HG02798 (cell line): ENCODE data around the gene LMF1.
A peak's percentile ranks its signal among the peaks of the same experiment; 100 is the strongest.

Experiments used
- ATAC-seq: cut with Tn5 transposase; IDR thresholded peaks from one replicate; pipeline ENCODE4 v1.9.1; 2021; ENCODE audit warnings: mild to moderate bottlenecking; ENCODE audit not compliant: unreplicated experiment, poor library complexity

Gene LMF1

DNA sequence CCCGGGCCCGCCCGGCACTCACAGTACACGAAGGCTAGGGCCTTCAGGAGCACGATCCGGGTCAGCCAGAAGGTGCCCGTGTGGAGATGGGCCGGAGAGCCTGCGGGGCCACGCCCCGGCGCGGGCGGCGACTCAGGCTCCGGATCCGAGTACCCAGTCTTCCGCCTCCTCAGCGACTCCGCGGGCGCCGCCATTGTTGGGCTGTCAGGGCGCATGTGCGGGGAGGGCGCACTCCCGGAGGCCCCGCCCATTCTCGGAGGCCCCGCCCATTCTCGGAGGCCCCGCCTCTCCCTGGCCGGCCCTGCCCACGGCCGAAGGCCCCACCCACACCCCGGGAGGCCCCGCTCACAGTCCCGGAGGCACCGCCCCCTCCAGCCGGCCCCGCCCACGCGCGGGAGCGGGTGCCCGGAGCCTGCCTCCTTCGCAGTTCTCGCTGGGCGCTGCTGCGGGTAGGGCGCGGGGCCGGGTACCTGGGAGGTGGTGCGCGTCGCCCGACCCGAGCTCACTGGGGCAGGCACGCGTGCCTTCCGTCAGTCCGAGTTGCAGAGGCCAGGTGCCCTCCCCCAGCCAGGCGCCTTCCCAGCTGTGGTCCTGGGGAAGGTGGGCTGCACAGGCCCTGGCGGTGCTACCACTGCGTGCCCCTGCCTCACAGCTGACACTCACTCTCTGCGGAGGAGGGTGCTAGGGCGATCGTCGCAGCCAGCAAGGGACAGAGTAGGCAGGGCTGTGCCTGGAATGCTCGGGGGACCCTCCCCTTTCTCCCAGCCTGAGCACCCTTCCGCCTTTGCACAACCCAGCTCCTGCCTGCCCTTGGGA, at the start of gene LMF1:
LMF1 (minus strand) TSS at position 219 of the 816 bp plus-strand sequence; CDS start at position 215, 4 bp downstream.
- peak; percentile 85 for ATAC-seq

DNA sequence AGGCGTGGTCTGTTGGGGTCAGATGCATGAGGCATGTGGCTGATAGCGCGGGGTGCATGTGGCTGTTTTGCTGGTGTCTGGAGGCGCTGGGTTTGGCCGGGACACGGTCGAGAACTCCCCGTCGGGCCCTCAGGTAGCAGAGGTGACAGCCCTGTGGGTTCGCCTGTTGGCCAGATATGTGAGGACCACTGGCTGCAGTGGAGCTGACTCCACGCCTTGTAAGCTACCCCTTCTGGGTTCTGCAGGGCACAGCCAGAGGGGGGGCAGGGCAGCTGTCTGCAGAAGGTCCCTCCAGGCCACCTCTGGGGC, 49.3 kb upstream of the LMF1 start:
- ATAC-seq = no peak

DNA sequence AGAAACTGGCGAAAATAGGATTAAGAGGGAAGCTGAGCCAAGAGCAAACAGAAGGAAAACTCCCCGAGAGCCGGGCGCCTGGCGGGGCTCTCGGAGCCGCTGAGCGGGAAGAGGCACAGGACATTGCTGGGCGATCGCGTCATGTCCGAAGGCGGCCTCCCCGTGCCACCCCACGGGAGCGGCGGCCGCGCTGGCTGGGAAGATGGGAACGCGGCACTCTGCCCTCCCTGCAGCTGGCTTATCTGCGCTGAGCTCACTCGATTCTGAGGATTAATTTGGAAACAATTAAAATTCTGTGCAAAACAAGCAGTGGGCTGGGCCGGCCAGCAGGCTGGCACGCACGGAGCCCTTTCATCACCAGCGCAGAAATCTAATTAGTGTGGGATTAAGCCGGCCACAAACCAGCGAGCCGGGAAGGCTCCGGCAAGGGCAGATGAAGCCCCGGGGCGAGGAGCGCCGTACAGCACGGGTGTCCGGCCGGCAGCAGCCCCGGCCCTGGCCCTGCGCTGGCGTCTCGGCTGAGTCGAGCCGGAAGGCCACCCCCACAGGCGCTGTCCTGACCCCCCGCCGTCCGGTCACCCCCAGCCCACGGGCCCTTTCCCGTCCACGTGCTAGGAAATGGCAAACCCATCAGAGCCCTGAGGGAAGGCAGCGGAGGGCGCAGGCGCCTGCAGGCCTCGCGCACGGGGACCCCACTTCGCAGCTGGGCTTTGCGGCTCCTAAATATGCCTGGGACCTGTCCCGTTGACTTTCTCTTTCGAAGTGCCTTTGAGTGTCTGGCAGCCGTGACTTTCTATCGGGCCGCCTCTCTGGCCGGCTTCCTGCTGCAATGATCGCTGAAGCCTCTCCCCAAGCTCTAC, 48.7 kb upstream of the LMF1 start:
- ATAC-seq = no peak

DNA sequence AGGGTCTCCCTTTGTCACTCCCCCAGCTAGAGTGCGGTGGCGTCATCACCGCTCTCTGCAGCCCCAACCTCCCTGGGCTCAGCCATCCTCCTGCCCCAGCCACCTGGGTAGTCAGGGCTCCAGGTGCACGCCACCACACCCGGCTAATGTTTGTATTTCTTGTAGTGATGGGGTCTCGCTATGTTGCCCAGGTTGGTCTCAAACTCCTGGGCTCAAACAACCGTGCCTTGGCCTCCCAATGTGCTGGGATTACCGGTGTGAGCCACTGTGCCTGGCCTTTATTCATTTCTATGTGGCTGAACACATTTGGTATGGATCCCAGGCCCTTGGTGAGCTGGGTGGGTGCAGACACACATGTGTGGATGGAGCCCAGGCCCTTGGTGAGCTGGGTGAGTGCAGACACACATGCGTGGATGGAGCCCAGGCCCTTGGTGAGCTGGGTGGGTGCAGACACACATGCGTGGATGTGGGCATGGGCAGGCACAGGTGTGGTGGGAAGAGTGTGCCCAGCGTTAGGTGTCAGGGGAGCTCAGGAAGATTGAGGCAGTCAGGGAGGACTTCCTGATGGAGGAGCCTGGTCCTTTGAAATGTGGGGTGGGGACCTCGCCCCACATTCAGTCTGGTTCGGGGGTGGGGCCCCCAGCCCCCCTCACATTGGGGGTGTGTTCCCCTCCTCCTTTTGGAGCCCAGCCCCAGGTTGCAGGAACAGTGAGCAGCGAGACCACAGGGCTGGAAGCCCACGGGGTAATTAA, 47.8 kb upstream of the LMF1 start:
- no peak for ATAC-seq

DNA sequence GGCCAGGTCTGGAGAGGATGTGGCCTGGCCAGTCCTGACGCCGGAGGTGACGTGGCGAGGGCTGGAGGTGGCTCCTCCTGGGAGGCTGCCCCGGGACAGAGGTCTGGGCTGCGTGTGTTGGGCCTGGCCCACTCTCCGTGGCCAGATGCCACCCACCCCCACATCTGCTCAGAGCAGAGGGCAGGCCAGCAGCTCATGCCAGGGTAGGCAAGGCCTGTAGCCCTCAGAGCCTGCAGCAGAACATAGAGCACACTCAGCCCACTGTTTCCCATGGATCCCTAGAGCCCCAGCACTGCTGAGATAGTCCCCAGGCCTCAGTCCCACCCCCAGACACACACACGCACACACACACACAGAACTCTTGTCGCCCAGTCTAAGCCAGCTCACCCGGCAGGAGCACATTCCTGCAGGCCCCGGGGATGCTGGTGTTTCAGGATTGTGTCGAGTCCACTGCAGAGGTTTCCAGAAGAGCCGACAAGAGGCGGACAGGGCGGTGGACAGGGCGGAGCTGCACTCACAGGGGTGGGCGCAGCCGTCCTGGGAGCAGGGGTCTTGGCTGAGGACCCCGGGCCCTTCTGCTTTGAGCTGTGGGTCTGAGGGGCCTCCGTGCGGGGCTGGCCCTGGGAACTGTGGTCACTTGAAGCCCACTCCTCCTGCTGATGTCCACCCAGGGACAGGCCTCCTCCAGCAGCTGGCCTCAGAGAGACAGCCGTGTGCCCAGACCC, 44.1 kb upstream of the LMF1 start:
- no peak for ATAC-seq

DNA sequence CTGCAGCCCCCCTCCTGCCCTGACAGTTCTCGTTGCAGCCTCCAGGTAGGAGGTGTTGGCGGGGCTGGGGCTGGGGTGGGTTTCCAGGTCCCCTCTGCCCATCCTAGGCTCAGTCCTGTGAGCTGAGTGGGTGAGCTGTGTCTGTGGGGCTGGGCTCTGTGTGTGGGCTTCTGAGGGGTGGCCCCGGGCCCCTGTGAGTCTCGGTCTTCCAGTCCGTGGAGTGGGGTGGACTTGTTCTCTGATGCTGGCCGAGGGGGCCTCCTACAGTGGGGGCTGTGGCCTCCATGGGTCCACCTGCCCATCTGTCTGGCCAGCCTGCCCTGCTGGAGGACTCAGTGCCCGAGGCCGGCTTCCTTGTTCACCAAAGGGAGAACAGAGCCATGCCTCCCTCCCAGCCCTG, 43.4 kb upstream of the LMF1 start:
- no peak for ATAC-seq

DNA sequence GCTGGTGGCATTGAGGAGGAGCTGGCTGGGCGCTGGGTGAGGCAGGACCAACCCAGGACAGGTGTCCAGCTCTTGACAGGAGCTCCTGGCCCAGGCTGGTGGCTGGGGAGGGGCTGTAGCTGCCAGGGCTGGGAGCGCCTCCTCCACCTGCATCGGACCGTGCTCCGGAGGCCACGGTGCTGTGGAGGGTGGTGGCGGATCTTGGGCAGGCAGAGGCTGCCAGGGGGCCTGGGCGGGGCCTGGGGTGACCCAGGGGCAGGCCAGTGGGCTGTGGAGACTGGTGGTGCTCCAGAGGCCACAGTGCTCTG, 42.8 kb upstream of the LMF1 start:
- no peak for ATAC-seq

DNA sequence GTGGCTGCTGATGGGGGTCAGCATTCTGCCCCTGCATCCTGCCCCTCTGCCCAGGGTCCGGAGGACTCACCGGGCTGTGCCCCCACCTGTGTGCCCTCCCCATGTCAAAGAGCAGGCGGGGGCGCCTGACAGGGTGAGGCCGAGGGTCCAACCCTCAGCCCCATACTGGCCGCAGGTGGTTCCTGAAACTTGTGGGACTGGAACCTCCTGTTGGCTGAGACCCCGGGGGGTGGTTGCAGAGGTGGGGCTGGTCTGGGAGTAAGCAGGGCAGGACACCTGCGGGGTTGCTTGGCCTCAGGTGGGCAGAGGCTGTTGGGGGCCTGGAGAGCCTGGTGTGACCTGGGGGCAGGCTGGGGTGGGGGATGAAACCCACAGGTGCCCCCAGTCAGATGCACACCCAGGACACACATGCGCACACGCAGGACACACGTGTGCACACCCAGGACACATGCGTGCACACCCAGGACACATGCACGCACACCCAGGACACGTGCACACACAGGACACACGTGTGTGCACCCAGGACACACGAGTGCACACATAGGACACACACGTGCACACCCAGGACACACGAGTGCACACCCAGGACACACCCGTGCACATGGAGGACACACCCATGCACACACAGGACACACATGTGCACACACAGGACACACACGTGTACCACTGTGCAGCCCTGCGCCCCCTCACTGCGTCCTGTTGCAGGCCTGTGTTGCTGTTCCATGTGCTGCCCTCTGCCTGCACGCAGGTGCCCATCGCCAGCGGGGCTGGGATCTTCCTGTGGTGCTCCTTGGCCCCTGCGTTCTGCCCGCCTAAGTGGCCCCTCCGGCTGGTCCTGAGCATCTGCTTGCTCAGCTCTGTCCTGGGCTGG, 42.2 kb upstream of the LMF1 start:
- ATAC-seq = no peak

DNA sequence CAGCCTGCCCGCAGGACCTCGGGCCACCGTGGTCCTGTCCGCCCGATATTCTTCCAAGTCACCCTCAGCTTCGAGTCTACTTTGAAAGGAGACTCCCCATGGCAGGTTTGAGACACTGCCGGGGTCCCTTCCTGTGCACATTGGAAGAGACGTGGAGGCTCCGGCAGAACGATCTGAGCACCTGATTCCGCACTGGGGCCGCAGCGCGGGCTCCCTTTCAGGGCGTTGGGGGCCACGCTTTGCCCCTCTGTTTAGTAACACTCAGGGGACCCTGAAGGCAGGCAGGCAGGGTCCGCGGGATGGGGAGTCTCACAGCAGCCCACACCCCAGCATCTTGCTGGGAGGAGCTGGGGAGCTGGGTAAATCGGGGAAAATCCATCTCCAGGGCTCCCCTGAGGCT, 41.4 kb upstream of the LMF1 start:
- ATAC-seq = no peak

DNA sequence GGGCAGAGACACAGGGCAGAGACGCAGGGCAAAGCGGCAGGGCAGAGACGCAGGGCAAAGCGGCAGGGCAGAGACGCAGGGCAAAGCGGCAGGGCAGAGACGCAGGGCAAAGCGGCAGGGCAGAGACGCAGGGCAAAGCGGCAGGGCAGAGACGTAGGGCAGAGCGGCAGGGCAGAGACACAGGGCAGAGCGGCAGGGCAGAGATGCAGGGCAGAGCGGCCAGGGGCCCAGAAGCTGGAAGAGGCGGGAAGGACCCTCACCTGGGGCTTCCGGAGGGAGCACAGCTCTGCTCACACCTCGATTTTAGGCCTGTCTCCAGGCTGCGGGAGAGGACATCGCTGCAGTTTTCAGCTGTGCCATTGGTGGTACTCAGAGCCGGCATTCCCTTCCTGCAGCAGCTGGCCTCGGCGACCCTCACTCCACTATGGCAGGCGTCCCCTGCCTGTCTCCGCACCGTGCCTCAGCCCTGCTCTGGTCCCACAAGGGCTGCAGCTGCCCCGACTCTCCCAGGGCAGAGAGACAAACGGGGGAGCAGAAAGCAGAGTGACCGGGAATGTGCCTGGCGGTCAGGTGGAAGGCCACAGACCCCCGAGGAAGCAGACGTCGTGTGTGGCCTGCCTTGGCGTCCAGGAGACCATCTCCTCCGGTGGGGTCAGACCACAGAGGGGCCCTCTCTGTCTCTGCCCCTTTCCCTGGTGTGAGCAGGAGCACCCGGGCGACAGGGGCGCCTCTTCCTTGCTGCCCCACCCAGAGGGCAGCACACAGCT, 40.7 kb upstream of the LMF1 start:
- ATAC-seq = no peak

DNA sequence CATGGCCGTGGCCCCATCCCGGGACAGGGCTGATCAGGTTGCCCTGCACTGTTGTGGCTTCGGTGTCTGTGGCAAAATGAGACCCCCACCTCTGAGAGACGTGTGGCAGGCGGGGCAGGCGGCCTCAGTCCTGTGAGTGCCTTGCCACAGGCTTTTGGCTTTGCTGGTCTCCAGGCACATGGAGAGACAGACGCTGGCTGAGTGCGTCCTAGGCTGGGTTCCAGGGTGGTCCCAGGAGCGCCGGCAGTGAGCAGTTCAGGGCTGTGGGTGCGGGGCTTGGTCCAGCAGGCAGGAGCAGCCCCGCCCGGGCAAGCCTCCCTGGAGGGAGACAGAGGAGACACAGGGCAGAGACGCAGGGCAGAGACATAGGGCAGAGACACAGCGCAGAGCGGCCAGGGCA, 40.0 kb upstream of the LMF1 start:
- no peak for ATAC-seq

DNA sequence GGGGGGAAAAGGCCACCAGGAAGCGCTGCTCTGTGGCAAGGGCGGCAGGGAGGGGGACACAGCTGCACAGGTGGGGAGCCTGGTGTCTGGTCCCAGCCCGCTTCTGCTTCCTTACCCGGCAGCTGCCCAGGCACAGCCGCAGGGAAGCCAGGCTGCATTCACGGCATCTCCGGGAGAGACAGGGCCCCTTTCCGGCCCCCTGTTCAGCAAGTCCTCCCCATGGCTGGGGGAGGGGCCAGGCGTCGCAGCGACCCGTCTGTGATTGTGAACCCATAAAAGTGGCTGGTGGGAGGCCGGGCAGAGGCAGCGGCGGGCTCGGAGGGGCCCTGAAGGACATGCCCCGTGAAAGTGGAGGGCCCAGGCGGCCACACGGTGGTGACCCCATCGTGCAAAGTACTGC, 39.5 kb upstream of the LMF1 start:
- no peak for ATAC-seq

DNA sequence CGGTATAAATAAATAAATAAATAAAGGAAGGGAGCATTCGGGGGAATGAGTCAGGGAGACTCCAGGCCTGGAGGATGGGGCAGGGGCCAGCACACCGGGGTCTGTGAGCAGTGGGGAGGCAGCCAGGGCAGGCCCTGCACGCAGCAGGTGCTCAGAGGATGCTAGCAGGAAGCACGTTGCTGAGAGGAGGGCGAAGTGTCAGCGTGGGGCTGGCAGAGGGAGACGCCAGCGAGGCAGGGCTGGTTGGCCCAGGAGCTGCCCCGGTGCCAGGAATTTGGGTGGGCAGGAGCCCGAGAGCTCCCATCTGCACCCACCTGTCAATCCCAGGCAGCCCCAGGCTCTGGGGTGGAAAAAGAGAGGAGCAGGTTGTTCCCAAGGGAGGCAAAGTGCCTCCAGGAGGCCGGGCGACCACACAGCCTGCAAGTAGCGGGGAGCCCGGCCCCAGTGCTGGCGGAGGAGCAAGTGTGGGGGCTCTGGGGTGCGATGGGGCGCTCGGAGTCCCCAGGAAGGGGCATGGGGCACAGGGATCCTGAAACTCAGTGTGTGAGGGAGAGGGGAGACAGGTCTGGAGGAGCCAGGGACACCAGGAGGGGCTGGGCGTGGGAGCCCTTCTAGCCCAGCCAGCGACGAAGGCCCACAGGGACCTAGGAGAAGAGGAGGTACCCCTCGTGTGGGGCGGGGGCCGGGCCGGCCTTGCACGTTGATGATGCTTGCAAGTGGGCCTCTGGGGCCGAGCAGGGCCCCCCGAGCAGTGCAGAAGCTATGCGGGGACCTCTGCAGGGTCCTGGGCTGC, 38.8 kb upstream of the LMF1 start:
- no peak for ATAC-seq

DNA sequence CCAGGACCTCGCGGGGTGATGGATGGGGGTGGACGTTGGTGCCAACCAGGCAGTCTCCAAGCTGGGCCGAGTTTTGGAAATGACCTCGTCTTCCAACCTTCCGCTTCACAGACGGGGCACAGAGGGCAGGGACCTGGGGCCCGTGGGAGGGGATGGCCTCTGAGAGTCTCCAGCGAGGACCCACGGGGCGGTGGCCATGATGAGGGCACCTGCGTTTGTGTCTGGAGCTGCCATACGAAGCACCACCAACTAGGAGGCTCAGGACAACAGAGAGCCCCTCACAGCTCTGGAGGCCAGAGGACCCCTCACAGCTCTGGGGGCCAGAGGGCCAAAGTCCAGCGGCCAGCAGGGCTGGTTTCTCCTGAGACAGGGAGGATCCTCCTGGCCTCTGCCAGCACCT, 37.3 kb upstream of the LMF1 start:
- no peak for ATAC-seq

DNA sequence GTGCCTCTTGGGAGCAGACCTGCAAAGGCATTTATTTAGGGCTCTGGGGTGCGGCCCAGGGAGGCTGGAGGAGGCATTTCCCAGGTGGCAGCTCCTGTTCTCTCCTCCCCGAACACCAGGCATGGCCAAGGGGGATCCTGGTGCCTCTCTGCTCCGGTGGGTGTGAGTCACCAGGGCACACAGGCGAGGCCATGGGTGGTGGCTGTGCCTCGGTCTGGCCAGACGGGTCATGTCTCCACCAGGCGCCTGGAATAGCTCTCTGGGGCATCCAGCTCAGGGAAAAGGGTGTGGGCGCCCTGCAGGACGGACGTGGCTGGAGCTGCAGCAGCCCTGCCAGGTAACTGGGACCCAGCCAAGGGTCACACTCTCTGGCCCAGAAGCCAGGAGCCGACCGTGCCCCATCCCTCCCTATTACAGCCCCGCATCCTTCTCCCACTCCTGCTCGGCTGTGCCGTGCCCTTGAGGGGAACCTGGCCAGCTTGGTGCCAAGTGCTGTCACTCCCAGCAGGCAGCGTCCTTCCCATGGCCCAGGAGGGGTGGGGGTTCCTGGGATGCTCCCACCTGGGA, 36.6 kb upstream of the LMF1 start:
- ATAC-seq = no peak

DNA sequence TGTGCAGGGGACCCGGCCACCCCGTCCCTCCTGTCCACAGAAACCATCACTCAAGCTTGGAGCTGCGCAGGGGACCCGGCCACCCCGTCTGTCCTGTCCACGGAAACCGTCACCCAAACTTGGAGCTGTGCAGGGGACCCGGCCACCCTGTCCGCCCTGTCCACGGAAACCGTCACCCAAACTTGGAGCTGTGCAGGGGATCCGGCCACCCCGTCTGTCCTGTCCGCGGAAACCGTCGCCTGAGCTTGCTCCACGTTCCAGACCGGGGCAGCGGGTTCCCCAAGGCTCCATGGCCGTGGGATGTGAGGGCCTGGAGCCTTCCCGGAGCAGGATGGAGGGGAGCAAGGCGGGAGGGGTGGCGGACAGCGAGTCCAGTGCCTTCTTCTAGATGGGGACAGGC, 36.0 kb upstream of the LMF1 start:
- ATAC-seq = no peak

DNA sequence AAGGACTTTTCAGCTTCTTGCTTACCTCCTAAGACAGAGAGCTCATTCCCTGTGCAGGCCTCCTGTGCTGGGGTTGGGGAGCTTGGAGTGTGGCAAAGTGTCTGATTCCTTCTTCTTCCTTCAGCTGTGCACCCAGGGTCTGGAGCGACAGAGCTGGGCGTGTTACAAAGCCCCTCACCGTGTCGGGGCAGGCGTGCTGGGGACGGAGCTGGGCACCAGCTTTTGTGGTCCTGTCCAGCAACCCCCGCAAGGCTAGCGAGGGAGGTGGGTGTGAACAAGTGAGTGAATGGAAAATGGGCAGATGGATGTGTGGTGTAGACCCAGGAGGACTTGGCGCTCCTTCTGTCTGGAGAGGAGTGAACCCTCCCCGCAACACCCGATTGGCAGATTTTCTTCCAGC, 34.5 kb upstream of the LMF1 start:
- ATAC-seq = no peak
